Measurements from ENCODE around the gene CADM1.

DNA sequence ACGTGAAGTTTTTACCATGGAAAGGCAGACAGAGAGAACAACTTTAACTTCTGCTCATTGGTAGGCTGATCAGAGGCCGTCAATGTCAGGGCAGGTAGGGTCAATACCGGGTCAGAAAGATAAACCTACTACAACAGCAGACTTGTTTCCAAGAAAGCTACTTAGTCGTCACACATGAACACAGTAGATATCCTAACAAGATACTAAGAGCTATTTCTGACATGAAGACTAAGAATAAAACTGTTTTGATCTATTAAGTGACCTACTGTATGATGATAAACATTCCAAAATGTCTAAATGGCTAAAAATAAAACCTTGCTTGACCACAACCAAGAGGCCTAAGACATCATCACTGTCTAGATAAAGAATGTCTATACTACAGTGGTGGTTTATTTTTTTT, 231.3 kb downstream of the CADM1 start:
- TF ChIP-seq, protein P1, sequence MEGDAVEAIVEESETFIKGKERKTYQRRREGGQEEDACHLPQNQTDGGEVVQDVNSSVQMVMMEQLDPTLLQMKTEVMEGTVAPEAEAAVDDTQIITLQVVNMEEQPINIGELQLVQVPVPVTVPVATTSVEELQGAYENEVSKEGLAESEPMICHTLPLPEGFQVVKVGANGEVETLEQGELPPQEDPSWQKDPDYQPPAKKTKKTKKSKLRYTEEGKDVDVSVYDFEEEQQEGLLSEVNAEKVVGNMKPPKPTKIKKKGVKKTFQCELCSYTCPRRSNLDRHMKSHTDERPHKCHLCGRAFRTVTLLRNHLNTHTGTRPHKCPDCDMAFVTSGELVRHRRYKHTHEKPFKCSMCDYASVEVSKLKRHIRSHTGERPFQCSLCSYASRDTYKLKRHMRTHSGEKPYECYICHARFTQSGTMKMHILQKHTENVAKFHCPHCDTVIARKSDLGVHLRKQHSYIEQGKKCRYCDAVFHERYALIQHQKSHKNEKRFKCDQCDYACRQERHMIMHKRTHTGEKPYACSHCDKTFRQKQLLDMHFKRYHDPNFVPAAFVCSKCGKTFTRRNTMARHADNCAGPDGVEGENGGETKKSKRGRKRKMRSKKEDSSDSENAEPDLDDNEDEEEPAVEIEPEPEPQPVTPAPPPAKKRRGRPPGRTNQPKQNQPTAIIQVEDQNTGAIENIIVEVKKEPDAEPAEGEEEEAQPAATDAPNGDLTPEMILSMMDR (IDR thresholded peaks at IDR 0.05 in 2 of 3, conservative IDR thresholded peaks at IDR 0.05 in 1 of 3; ENCODE audit: borderline replicate concordance in 1 of 3, insufficient read depth in 1 of 3, low read depth in 2 of 3, low read length in 2 of 3) = no peak
- TF ChIP-seq FOSL1 (IDR thresholded peaks at IDR 0.05; ENCODE audit: low read depth) (no peak), SP1 (IDR thresholded peaks at IDR 0.05; ENCODE audit: low read depth) (no peak), CEBPB (IDR thresholded peaks at IDR 0.05; ENCODE audit: low read depth) (no peak), EZH2 (IDR thresholded peaks at IDR 0.05) (no peak), POLR2A (IDR thresholded peaks at IDR 0.05; ENCODE audit: borderline replicate concordance, extremely low read depth, insufficient read depth, insufficient read length) (no peak), SIN3A (IDR thresholded peaks at IDR 0.05; ENCODE audit: low read depth) (no peak), TCF7L2 (IDR thresholded peaks at IDR 0.05; ENCODE audit: borderline replicate concordance, extremely low read depth, insufficient read depth, insufficient read length) (no peak), YY1 (IDR thresholded peaks at IDR 0.05; ENCODE audit: extremely low read depth, insufficient replicate concordance, low read depth, low read length) (no peak), ZFX (IDR thresholded peaks at IDR 0.05) (no peak), EGR1 (IDR thresholded peaks at IDR 0.05; ENCODE audit: low read depth) (no peak), CBX3 (IDR thresholded peaks at IDR 0.05; ENCODE audit: low read depth) (no peak)
- TF ChIP-seq, protein P2, sequence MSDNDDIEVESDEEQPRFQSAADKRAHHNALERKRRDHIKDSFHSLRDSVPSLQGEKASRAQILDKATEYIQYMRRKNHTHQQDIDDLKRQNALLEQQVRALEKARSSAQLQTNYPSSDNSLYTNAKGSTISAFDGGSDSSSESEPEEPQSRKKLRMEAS (IDR thresholded peaks at IDR 0.05) = no peak
- TF ChIP-seq, protein P3, sequence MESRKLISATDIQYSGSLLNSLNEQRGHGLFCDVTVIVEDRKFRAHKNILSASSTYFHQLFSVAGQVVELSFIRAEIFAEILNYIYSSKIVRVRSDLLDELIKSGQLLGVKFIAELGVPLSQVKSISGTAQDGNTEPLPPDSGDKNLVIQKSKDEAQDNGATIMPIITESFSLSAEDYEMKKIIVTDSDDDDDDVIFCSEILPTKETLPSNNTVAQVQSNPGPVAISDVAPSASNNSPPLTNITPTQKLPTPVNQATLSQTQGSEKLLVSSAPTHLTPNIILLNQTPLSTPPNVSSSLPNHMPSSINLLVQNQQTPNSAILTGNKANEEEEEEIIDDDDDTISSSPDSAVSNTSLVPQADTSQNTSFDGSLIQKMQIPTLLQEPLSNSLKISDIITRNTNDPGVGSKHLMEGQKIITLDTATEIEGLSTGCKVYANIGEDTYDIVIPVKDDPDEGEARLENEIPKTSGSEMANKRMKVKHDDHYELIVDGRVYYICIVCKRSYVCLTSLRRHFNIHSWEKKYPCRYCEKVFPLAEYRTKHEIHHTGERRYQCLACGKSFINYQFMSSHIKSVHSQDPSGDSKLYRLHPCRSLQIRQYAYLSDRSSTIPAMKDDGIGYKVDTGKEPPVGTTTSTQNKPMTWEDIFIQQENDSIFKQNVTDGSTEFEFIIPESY (IDR thresholded peaks at IDR 0.05; ENCODE audit: extremely low read depth, insufficient replicate concordance, low read length) = no peak

All from HCT116 (cell line).